Endothelial cell of umbilical vein (primary cell): ENCODE data around the gene ARHGEF10L. TPM values are rescaled to one million over a fixed set of nuclear protein-coding genes. Genes with fewer than 3 reads are reported as not detected.

Source experiments
- BruUV-seq: library from RNA; stranded (reverse); fragments of 400-500 nt; replicated peaks from 2 replicates; lab custom pipeline; 2021; lab: Mats Ljungman, UMichigan
- CTCF ChIA-PET: fragments of 300-600, 350-600 bp; sonication (Branson Sonifier 250); formaldehyde crosslinking; loops from one replicate; lab custom pipeline; 2021; ENCODE audit warnings: antibody characterized with exemption, inconsistent platforms; lab: Charles Lee
- POLR2A ChIA-PET: fragments of 300-600, 350-600 bp; sonication (Branson Sonifier 250); formaldehyde crosslinking; loops from one replicate; lab custom pipeline; 2021; ENCODE audit warnings: antibody characterized with exemption, inconsistent platforms; lab: Charles Lee
- DNase-seq: peaks from one replicate; pipeline ENCODE4 v3.0.0-alpha.2; 2011; ENCODE audit warnings: low read depth, low spot score
- FAIRE-seq: peaks from 2 replicates; lab custom pipeline; 2011; peaks lifted over from hg19 to GRCh38; lab: Jason Lieb, UNC
- H2AFZ ChIP-seq: 2 replicates; pipeline ENCODE4 v1.6.0; 2012; ENCODE audit warnings: low read depth, low read length, control low read depth, inconsistent platforms
- H3K27ac ChIP-seq: 2 replicates; pipeline ENCODE4 v1.5.1; 2011; ENCODE audit warnings: low read depth, mild to moderate bottlenecking, control low read depth, low read length, moderate library complexity; ENCODE audit not compliant: insufficient read depth
- H3K27me3 ChIP-seq, 2 experiments: 2 replicates each; pipeline versions ENCODE4 v1.6.0 to v1.6.1; 2011; ENCODE audit warnings: low read length in 2 of 2, mixed read lengths in 1 of 2; ENCODE audit not compliant: control insufficient read depth in 2 of 2, insufficient read depth in 2 of 2
- H3K36me3 ChIP-seq, 2 experiments: 2 replicates in 1 of 2; 3 replicates in 1 of 2; pipeline ENCODE4 v1.5.1; 2011; ENCODE audit warnings: low read length in 2 of 2, mild to moderate bottlenecking in 1 of 2, moderate library complexity in 1 of 2; ENCODE audit not compliant: control insufficient read depth in 2 of 2, insufficient read depth in 2 of 2; ENCODE audit errors: extremely low read depth in 1 of 2
- H3K4me1 ChIP-seq: 3 replicates; pipeline ENCODE4 v1.5.1; 2011; ENCODE audit warnings: mild to moderate bottlenecking, low read length; ENCODE audit not compliant: control insufficient read depth, insufficient read depth; ENCODE audit errors: extremely low read depth
- H3K4me2 ChIP-seq: 2 replicates; pipeline ENCODE4 v1.6.1; 2011; ENCODE audit warnings: low read length, control low read depth, mixed read lengths; ENCODE audit not compliant: insufficient read depth
- H3K4me3 ChIP-seq, 3 experiments: fragments of 200-600 bp in 1 of 3; sonication (generic), shearing (Covaris generic) in 1 of 3; replicated peaks in 1 of 3; 2 replicates each; pipeline ENCODE4 v1.5.1; 2011 to 2016; ENCODE audit warnings: control low read depth in 3 of 3, low read length in 3 of 3, mild to moderate bottlenecking in 2 of 3, inconsistent platforms in 1 of 3, low read depth in 1 of 3, moderate library complexity in 1 of 3; ENCODE audit not compliant: insufficient read depth in 1 of 3
- H3K79me2 ChIP-seq: 2 replicates; pipeline ENCODE4 v1.6.0; 2012; ENCODE audit warnings: low read length, inconsistent platforms; ENCODE audit not compliant: control insufficient read depth, insufficient read depth
- H3K9ac ChIP-seq: replicated peaks from 2 replicates; pipeline ENCODE3; 2011; ENCODE audit warnings: low read length, control low read depth; ENCODE audit not compliant: insufficient read depth; ENCODE audit errors: extremely low read depth
- H3K9me1 ChIP-seq: replicated peaks from 3 replicates; pipeline ENCODE4 v1.6.0; 2011; ENCODE audit warnings: mild to moderate bottlenecking, low read length; ENCODE audit not compliant: control insufficient read depth, insufficient read depth; ENCODE audit errors: extremely low read depth
- H3K9me3 ChIP-seq: replicated peaks from 2 replicates; pipeline ENCODE4 v1.5.1; 2012; ENCODE audit warnings: low read length, inconsistent platforms; ENCODE audit not compliant: control insufficient read depth, insufficient read depth
- H4K20me1 ChIP-seq: replicated peaks from 2 replicates; pipeline ENCODE3; 2011; ENCODE audit warnings: mild to moderate bottlenecking, low read length; ENCODE audit not compliant: control insufficient read depth, insufficient read depth; ENCODE audit errors: extremely low read depth
- EZH2 ChIP-seq: IDR thresholded peaks from 2 replicates; pipeline ENCODE4 v1.6.1; 2012; ENCODE audit warnings: borderline replicate concordance, low read depth, mild to moderate bottlenecking, moderate library complexity, low read length, inconsistent platforms; ENCODE audit not compliant: severe bottlenecking
- FOS ChIP-seq: IDR thresholded peaks from 2 replicates; pipeline ENCODE4 v1.6.1; 2011; ENCODE audit warnings: mild to moderate bottlenecking, low read length, moderate library complexity, borderline replicate concordance; ENCODE audit not compliant: insufficient read depth
- GATA2 ChIP-seq: IDR thresholded peaks from 2 replicates; pipeline ENCODE4 v1.7.0; 2011; ENCODE audit warnings: low read depth, mild to moderate bottlenecking, moderate library complexity, mixed read lengths, low read length; ENCODE audit not compliant: insufficient read length, insufficient read depth
- JUN ChIP-seq: IDR thresholded peaks from 2 replicates; pipeline ENCODE4 v1.6.1; 2011; ENCODE audit warnings: borderline replicate concordance, low read depth; ENCODE audit not compliant: insufficient read length, insufficient read depth
- MYC ChIP-seq: IDR thresholded peaks from one replicate; pipeline ENCODE4 v1.6.1; 2011; ENCODE audit warnings: mild to moderate bottlenecking, low read depth, low read length
- POLR2A ChIP-seq: IDR thresholded peaks from 2 replicates; pipeline ENCODE4 v1.6.1; 2012; ENCODE audit warnings: low read depth, mild to moderate bottlenecking, control low read depth, low read length
- POLR2AphosphoS5 ChIP-seq: IDR thresholded peaks from 2 replicates; pipeline ENCODE4 v1.6.1; 2012; ENCODE audit warnings: low read depth, mild to moderate bottlenecking, control low read depth, low read length, moderate library complexity; ENCODE audit not compliant: insufficient read depth
- dilution Hi-C: fragments of 300-500 bp; cut with MboI; formaldehyde crosslinking; loops from one replicate; pipeline ENCODE4 v1.15.0; 2019; ENCODE audit warnings: low sequenced_read_pairs; ENCODE audit not compliant: extremely low pct_ligation_motif_present
- intact Hi-C: fragments of 100-400 bp; cut with micrococcal nuclease; formaldehyde crosslinking; loops from one replicate; pipeline ENCODE4 v1.10.0; 2022
- polyA plus RNA-seq, 4 experiments: library from polyadenylated mRNA; depleted of rRNA in 3 of 4; stranded (reverse) in 3 of 4; unstranded in 1 of 4; fragments of >200 nt; gene quantifications; 2 replicates each; pipeline versions ENCODE4 v1.2.1 to v1.2.3, GENCODE V29; 2011 to 2012; ENCODE audit warnings: missing spikeins in 1 of 4
- total RNA-seq: library from RNA; stranded (reverse); gene quantifications from 2 replicates; pipeline ENCODE4 v1.2.3, GENCODE V29; 2021
- TF ChIP-seq, protein P1 (sequence below), 2 donors: IDR thresholded peaks; 1 replicate in 1 of 2; 2 replicates in 1 of 2; pipeline ENCODE4 v1.5.1; 2011; ENCODE audit warnings: low read length in 2 of 2, mild to moderate bottlenecking in 2 of 2, moderate library complexity in 2 of 2, control low read depth in 1 of 2, inconsistent platforms in 1 of 2, low read depth in 1 of 2; ENCODE audit not compliant: insufficient read depth in 1 of 2; ENCODE audit errors: extremely low read depth in 1 of 2
- TF ChIP-seq, protein P2 (sequence below): IDR thresholded peaks from 2 replicates; pipeline ENCODE4 v1.6.1; 2011; ENCODE audit not compliant: insufficient read depth, insufficient read length

The ARHGEF10L gene
- total and polyA plus RNA-seq, 2 donors (not counting 3 experiments of a cell fraction or from before 2014, with no cell fraction given), result 1.9 to 5.2 TPM

DNA sequence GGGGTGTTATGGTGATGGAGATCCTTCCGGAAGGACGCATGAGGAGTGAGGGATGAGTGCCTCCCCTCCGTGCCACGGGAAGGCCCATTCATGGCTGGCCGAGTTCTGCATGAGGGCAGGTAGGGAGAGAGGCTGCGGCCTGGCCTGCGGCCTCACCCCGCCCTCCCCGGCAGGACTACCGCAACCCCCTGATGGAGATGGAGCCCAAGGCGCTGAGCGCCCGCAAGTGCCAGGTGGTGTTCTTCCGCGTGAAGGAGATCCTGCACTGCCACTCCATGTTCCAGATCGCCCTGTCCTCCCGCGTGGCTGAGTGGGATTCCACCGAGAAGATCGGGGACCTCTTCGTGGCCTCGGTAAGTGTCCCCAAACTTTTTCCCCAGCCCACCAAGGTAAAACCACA lies 83.3 kb downstream of the ARHGEF10L start:
- dilution Hi-C loops, result no loop called here
- intact Hi-C loops, result no loop called here
- no peak for FAIRE-seq

More for the DNA sequence above, 83.3 kb downstream of the ARHGEF10L start:
- Histone ChIP-seq H3K9me1 (no peaks in the 10 kb centered on the region), H3K27ac (no peak overlapping the region), H3K9me3 (no peaks in the 10 kb centered on the region), H2AFZ (no peak overlapping the region), H3K36me3 (no peaks in the 10 kb centered on the region), H3K4me1 (no peaks in the 10 kb centered on the region), H3K4me2 (no peak overlapping the region), H3K4me3 (no peak overlapping the region), H4K20me1 (no peaks in the 10 kb centered on the region), H3K79me2 (no peaks in the 10 kb centered on the region), H3K27me3 (no peaks in the 10 kb centered on the region), H3K9ac (no peak overlapping the region)
- TF ChIP-seq, protein P1, sequence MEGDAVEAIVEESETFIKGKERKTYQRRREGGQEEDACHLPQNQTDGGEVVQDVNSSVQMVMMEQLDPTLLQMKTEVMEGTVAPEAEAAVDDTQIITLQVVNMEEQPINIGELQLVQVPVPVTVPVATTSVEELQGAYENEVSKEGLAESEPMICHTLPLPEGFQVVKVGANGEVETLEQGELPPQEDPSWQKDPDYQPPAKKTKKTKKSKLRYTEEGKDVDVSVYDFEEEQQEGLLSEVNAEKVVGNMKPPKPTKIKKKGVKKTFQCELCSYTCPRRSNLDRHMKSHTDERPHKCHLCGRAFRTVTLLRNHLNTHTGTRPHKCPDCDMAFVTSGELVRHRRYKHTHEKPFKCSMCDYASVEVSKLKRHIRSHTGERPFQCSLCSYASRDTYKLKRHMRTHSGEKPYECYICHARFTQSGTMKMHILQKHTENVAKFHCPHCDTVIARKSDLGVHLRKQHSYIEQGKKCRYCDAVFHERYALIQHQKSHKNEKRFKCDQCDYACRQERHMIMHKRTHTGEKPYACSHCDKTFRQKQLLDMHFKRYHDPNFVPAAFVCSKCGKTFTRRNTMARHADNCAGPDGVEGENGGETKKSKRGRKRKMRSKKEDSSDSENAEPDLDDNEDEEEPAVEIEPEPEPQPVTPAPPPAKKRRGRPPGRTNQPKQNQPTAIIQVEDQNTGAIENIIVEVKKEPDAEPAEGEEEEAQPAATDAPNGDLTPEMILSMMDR (IDR thresholded peaks at IDR 0.05; ENCODE audit: extremely low read depth in 1 of 2, insufficient read depth in 1 of 2, low read depth in 1 of 2, low read length in 2 of 2), result no peak
- TF ChIP-seq, protein P2, sequence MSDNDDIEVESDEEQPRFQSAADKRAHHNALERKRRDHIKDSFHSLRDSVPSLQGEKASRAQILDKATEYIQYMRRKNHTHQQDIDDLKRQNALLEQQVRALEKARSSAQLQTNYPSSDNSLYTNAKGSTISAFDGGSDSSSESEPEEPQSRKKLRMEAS, result no peak
- no peak for TF ChIP-seq POLR2A
- no peak for TF ChIP-seq MYC
- TF ChIP-seq POLR2AphosphoS5, result no peak
- TF ChIP-seq JUN, result no peak
- no peak for TF ChIP-seq FOS
- no peak for TF ChIP-seq GATA2
- TF ChIP-seq EZH2, result no peak
- no TSS peak for BruUV-seq
- CTCF ChIA-PET, result interaction anchor here (1.3 kb wide), 1 partner anchor 16 kb away, joined by 4 read pairs; no protein-coding TSS in a partner anchor
- POLR2A ChIA-PET, result no interaction called here
- no peak for DNase-seq
